Measurements from ENCODE around the gene NAA10.

Gene NAA10

DNA sequence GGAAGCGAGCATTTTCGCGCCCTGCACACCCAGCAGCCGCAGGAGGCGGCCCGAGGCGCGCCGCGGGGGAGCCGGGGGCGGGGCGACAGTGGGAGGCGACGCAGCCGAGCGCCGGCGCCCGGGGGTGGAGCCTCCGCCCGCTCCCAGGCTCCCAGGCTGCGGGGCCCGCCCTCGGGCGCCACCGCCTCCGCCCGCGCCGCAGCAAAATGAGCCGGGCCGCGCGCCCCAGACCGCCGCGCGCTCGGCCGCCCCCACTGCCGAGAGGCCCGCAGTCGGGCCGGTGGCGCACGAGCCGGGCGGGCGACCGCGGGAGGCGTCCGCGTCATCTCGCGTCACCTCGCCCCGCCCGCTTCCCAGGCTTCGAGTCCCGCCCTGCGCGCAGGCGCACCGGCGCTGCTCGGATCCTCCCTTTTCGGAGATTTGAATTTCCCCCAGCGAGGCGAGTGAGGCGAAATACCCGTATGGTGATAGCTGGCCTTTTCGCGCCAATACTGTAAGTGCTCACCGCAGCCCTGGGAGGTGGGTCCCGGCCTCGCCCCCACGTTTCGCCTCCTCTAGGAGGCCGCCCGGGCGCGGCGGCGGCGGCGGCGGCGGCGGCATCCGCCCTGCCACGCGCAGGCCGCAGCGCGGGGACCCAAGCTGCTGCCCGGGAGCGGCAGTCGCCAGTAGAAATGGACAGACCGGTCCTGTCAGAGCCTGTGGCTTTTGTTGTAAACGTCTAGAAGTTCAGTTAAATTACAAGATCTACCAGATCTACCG, 37.7 kb upstream of the NAA10 start, which contains the start of gene TMEM187 (continued):
- TF ChIP-seq, protein P1, sequence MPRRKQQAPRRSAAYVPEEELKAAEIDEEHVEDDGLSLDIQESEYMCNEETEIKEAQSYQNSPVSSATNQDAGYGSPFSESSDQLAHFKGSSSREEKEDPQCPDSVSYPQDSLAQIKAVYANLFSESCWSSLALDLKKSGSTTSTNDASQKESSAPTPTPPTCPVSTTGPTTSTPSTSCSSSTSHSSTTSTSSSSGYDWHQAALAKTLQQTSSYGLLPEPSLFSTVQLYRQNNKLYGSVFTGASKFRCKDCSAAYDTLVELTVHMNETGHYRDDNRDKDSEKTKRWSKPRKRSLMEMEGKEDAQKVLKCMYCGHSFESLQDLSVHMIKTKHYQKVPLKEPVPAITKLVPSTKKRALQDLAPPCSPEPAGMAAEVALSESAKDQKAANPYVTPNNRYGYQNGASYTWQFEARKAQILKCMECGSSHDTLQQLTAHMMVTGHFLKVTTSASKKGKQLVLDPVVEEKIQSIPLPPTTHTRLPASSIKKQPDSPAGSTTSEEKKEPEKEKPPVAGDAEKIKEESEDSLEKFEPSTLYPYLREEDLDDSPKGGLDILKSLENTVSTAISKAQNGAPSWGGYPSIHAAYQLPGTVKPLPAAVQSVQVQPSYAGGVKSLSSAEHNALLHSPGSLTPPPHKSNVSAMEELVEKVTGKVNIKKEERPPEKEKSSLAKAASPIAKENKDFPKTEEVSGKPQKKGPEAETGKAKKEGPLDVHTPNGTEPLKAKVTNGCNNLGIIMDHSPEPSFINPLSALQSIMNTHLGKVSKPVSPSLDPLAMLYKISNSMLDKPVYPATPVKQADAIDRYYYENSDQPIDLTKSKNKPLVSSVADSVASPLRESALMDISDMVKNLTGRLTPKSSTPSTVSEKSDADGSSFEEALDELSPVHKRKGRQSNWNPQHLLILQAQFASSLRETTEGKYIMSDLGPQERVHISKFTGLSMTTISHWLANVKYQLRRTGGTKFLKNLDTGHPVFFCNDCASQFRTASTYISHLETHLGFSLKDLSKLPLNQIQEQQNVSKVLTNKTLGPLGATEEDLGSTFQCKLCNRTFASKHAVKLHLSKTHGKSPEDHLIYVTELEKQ (tag by site-specific recombination; IDR thresholded peaks at IDR 0.05; ENCODE audit: borderline replicate concordance): no peak
- TF ChIP-seq HOXA7 (CRISPR knock-in tag; IDR thresholded peaks at IDR 0.05; ENCODE audit: borderline replicate concordance) (no peak), ZNF324 (tag by site-specific recombination; IDR thresholded peaks at IDR 0.05) (no peak), KLF7 (tag by site-specific recombination; IDR thresholded peaks at IDR 0.05; ENCODE audit: borderline replicate concordance) (no peak; the same call in 1 of the 2 replicates), ZFP41 (tag by site-specific recombination; IDR thresholded peaks at IDR 0.05; ENCODE audit: borderline replicate concordance) (no peak), ZNF776 (tag by site-specific recombination; IDR thresholded peaks at IDR 0.05; ENCODE audit: borderline replicate concordance) (no peak), ZNF2 (tag by site-specific recombination; IDR thresholded peaks at IDR 0.05) (no peak; the same call in 1 of the 2 replicates), ZNF266 (tag by site-specific recombination; IDR thresholded peaks at IDR 0.05; ENCODE audit: low read depth) (no peak), ZNF140 (tag by site-specific recombination; IDR thresholded peaks at IDR 0.05) (no peak), ZNF530 (tag by site-specific recombination; IDR thresholded peaks at IDR 0.05; ENCODE audit: low read depth) (no peak), ZNF433 (tag by site-specific recombination; IDR thresholded peaks at IDR 0.05; ENCODE audit: low read depth) (no peak), ZNF155 (tag by site-specific recombination; IDR thresholded peaks at IDR 0.05) (no peak), ZBTB17 (tag by site-specific recombination; IDR thresholded peaks at IDR 0.05) (no peak), ZNF626 (tag by site-specific recombination; IDR thresholded peaks at IDR 0.05) (no peak; the same call in 1 of the 2 replicates), MEIS1 (CRISPR knock-in tag; IDR thresholded peaks at IDR 0.05; ENCODE audit: borderline replicate concordance) (0 out of 2 replicates have a peak, but pooled peaks have one; percentile 41), ZNF398 (tag by site-specific recombination; IDR thresholded peaks at IDR 0.05) (peak; percentile 50), ZNF843 (tag by site-specific recombination; IDR thresholded peaks at IDR 0.05) (no peak), ZNF544 (tag by site-specific recombination; IDR thresholded peaks at IDR 0.05) (no peak), ZNF560 (tag by site-specific recombination; IDR thresholded peaks at IDR 0.05; ENCODE audit: borderline replicate concordance) (no peak), ZNF26 (tag by site-specific recombination; IDR thresholded peaks at IDR 0.05) (no peak), KLF1 (tag by site-specific recombination; IDR thresholded peaks at IDR 0.05) (peak; percentile 63), YY1 (tag by site-specific recombination; IDR thresholded peaks at IDR 0.05) (no peak), ZNF785 (tag by site-specific recombination; IDR thresholded peaks at IDR 0.05) (no peak), IKZF3 (tag by site-specific recombination; IDR thresholded peaks at IDR 0.05) (0 out of 2 replicates have a peak, but pooled peaks have one; percentile 21), ZNF596 (tag by site-specific recombination; IDR thresholded peaks at IDR 0.05) (no peak; the same call in 1 of the 2 replicates)
- TF ChIP-seq, protein P2, sequence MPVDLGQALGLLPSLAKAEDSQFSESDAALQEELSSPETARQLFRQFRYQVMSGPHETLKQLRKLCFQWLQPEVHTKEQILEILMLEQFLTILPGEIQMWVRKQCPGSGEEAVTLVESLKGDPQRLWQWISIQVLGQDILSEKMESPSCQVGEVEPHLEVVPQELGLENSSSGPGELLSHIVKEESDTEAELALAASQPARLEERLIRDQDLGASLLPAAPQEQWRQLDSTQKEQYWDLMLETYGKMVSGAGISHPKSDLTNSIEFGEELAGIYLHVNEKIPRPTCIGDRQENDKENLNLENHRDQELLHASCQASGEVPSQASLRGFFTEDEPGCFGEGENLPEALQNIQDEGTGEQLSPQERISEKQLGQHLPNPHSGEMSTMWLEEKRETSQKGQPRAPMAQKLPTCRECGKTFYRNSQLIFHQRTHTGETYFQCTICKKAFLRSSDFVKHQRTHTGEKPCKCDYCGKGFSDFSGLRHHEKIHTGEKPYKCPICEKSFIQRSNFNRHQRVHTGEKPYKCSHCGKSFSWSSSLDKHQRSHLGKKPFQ (tag by site-specific recombination; IDR thresholded peaks at IDR 0.05): no peak
- TF ChIP-seq, protein P3, sequence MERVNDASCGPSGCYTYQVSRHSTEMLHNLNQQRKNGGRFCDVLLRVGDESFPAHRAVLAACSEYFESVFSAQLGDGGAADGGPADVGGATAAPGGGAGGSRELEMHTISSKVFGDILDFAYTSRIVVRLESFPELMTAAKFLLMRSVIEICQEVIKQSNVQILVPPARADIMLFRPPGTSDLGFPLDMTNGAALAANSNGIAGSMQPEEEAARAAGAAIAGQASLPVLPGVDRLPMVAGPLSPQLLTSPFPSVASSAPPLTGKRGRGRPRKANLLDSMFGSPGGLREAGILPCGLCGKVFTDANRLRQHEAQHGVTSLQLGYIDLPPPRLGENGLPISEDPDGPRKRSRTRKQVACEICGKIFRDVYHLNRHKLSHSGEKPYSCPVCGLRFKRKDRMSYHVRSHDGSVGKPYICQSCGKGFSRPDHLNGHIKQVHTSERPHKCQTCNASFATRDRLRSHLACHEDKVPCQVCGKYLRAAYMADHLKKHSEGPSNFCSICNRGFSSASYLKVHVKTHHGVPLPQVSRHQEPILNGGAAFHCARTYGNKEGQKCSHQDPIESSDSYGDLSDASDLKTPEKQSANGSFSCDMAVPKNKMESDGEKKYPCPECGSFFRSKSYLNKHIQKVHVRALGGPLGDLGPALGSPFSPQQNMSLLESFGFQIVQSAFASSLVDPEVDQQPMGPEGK (tag by site-specific recombination; IDR thresholded peaks at IDR 0.05): peak; percentile 34
- TF ChIP-seq, protein P4, sequence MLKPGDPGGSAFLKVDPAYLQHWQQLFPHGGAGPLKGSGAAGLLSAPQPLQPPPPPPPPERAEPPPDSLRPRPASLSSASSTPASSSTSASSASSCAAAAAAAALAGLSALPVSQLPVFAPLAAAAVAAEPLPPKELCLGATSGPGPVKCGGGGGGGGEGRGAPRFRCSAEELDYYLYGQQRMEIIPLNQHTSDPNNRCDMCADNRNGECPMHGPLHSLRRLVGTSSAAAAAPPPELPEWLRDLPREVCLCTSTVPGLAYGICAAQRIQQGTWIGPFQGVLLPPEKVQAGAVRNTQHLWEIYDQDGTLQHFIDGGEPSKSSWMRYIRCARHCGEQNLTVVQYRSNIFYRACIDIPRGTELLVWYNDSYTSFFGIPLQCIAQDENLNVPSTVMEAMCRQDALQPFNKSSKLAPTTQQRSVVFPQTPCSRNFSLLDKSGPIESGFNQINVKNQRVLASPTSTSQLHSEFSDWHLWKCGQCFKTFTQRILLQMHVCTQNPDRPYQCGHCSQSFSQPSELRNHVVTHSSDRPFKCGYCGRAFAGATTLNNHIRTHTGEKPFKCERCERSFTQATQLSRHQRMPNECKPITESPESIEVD (tag by site-specific recombination; IDR thresholded peaks at IDR 0.05): no peak
